IMR-90 (cell line): ENCODE data around the gene APOC1. TPM values are rescaled to one million over a fixed set of nuclear protein-coding genes. Genes with fewer than 3 reads are reported as not detected.

ENCODE experiments used
- ATAC-seq: fragments of 200-7000 bp; cut with Tn5 transposase; 2 replicates; pipeline ENCODE4 v1.9.1; 2020; ENCODE audit warnings: low read depth, mild to moderate bottlenecking, moderate library complexity
- BruUV-seq: library from RNA; stranded (reverse); fragments of 400-500 nt; replicated peaks from 2 replicates; lab custom pipeline; 2021; lab: Mats Ljungman, UMichigan
- CTCF ChIA-PET: fragments of 300-600 bp; formaldehyde crosslinking; extraction: SDS; loops from one replicate; lab custom pipeline; 2021; ENCODE audit warnings: antibody characterized with exemption; lab: Yijun Ruan, JAX
- POLR2A ChIA-PET: fragments of 300-600 bp; sonication (Branson Sonifier 250); formaldehyde crosslinking; loops from one replicate; lab custom pipeline; 2022; ENCODE audit warnings: antibody characterized with exemption; ENCODE audit not compliant: unreplicated experiment; lab: Charles Lee
- DNase-seq: peaks from one replicate; pipeline ENCODE4 v3.0.0; 2013
- H2AFZ ChIP-seq: replicated peaks from 2 replicates; pipeline ENCODE3; 2013; ENCODE audit warnings: low read length, mild to moderate bottlenecking; ENCODE audit not compliant: poor library complexity
- H2AK5ac ChIP-seq: 2 replicates; pipeline ENCODE4 v1.6.1; 2013; ENCODE audit warnings: low read depth, low read length, inconsistent platforms
- H2AK9ac ChIP-seq: replicated peaks from 2 replicates; pipeline ENCODE3; 2013; ENCODE audit warnings: mild to moderate bottlenecking, low read depth, low read length, moderate library complexity; ENCODE audit not compliant: poor library complexity
- H2BK120ac ChIP-seq: 2 replicates; pipeline ENCODE4 v1.6.1; 2013; ENCODE audit warnings: low read depth, low read length, inconsistent platforms
- H2BK15ac ChIP-seq: 3 replicates; pipeline ENCODE4 v1.6.1; 2013; ENCODE audit warnings: low read depth, low read length, inconsistent platforms
- H2BK20ac ChIP-seq: 2 replicates; pipeline ENCODE4 v1.6.1; 2013; ENCODE audit warnings: low read depth, mild to moderate bottlenecking, inconsistent platforms, low read length, moderate library complexity
- H2BK5ac ChIP-seq: 2 replicates; pipeline ENCODE4 v1.6.1; 2013; ENCODE audit warnings: mild to moderate bottlenecking, low read depth, low read length, inconsistent platforms; ENCODE audit not compliant: poor library complexity, severe bottlenecking
- H3K14ac ChIP-seq: replicated peaks from 2 replicates; pipeline ENCODE4 v1.6.1; 2013; ENCODE audit warnings: low read depth, low read length, inconsistent platforms
- H3K18ac ChIP-seq: 2 replicates; pipeline ENCODE4 v1.6.1; 2013; ENCODE audit warnings: low read depth, low read length, control low read depth
- H3K23ac ChIP-seq: 2 replicates; pipeline ENCODE4 v1.6.1; 2013; ENCODE audit warnings: low read depth, low read length, inconsistent platforms
- H3K27ac ChIP-seq: 2 replicates; pipeline ENCODE4 v1.5.1; 2013; ENCODE audit warnings: mild to moderate bottlenecking, control low read depth, low read length; ENCODE audit not compliant: insufficient read depth
- H3K27me3 ChIP-seq: 2 replicates; pipeline ENCODE4 v1.6.1; 2013; ENCODE audit warnings: low read length; ENCODE audit not compliant: control insufficient read depth, insufficient read depth
- H3K36me3 ChIP-seq: 2 replicates; pipeline ENCODE4 v1.6.1; 2013; ENCODE audit warnings: low read length, mixed read lengths; ENCODE audit not compliant: control insufficient read depth, insufficient read depth
- H3K4ac ChIP-seq: 2 replicates; pipeline ENCODE4 v1.6.1; 2013; ENCODE audit warnings: low read depth, low read length, inconsistent platforms
- H3K4me1 ChIP-seq: 2 replicates; pipeline ENCODE4 v1.6.1; 2013; ENCODE audit warnings: low read length, mixed read lengths; ENCODE audit not compliant: control insufficient read depth, insufficient read depth
- H3K4me2 ChIP-seq: 2 replicates; pipeline ENCODE4 v1.6.1; 2013; ENCODE audit warnings: low read depth, mild to moderate bottlenecking, control low read depth, low read length, moderate library complexity
- H3K4me3 ChIP-seq: 2 replicates; pipeline ENCODE4 v1.5.1; 2013; ENCODE audit warnings: low read depth, mild to moderate bottlenecking, control low read depth, low read length, moderate library complexity; ENCODE audit not compliant: insufficient read depth
- H3K56ac ChIP-seq: 2 replicates; pipeline ENCODE4 v1.6.1; 2013; ENCODE audit warnings: low read length, inconsistent platforms; ENCODE audit not compliant: insufficient read depth; ENCODE audit errors: extremely low read depth
- H3K79me1 ChIP-seq, 2 experiments: 2 replicates each; pipeline ENCODE4 v1.6.1; 2013; ENCODE audit warnings: low read length in 2 of 2, inconsistent platforms in 1 of 2, low read depth in 1 of 2
- H3K9ac ChIP-seq: 2 replicates; pipeline ENCODE4 v1.6.1; 2013; ENCODE audit warnings: low read depth, low read length, control low read depth
- H3K9me1 ChIP-seq: 2 replicates; pipeline ENCODE4 v1.6.1; 2013; ENCODE audit warnings: low read length, inconsistent platforms; ENCODE audit not compliant: insufficient read depth
- H3K9me3 ChIP-seq: 2 replicates; pipeline ENCODE4 v1.6.1; 2013; ENCODE audit warnings: low read length; ENCODE audit not compliant: control insufficient read depth, insufficient read depth
- H4K20me1 ChIP-seq: 2 replicates; pipeline ENCODE4 v1.6.1; 2013; ENCODE audit warnings: low read length, inconsistent platforms; ENCODE audit not compliant: insufficient read depth
- H4K5ac ChIP-seq: 2 replicates; pipeline ENCODE4 v1.6.1; 2013; ENCODE audit warnings: mild to moderate bottlenecking, low read depth, low read length, control low read depth
- H4K8ac ChIP-seq, 2 experiments: 2 replicates each; pipeline ENCODE4 v1.6.1; 2013; ENCODE audit warnings: low read depth in 2 of 2, low read length in 2 of 2, control low read depth in 1 of 2, inconsistent platforms in 1 of 2
- H4K91ac ChIP-seq: 2 replicates; pipeline ENCODE4 v1.6.1; 2013; ENCODE audit warnings: low read depth, low read length, inconsistent platforms; ENCODE audit not compliant: insufficient read depth
- CTCF ChIP-seq: conservative IDR thresholded peaks from 2 replicates; pipeline ENCODE4 v1.5.1; 2012; ENCODE audit warnings: mild to moderate bottlenecking, low read depth, low read length, improper control_type of control experiment
- RAD21 ChIP-seq: IDR thresholded peaks from 2 replicates; pipeline ENCODE4 v1.6.1; 2012; ENCODE audit warnings: low read length, improper control_type of control experiment
- RFX5 ChIP-seq: IDR thresholded peaks from 2 replicates; pipeline ENCODE4 v1.8.0; 2012; ENCODE audit warnings: low read depth, mild to moderate bottlenecking, low read length, moderate library complexity
- WGBS, 2 experiments: methylation state at CpG; one replicate each; pipeline versions ENCODE4 v1.1.5 to v1.1.7; 2013; ENCODE audit warnings: missing lambda C conversion rate in 2 of 2; ENCODE audit not compliant: insufficient read length in 1 of 2; ENCODE audit errors: extremely low coverage in 2 of 2; 5-methylcytosine and 5-hydroxymethylcytosine counted together
- dilution Hi-C: fragments of 300-500 bp; cut with HindIII; formaldehyde crosslinking; loops from one replicate; pipeline ENCODE4 v1.14.3; 2018; ENCODE audit warnings: low sequenced_read_pairs; ENCODE audit not compliant: unreplicated experiment
- in situ Hi-C: fragments of 300-500 bp; cut with MboI; formaldehyde crosslinking; loops from 3 replicates; pipeline ENCODE4 v1.14.3; 2019; ENCODE audit warnings: low sequenced_read_pairs, inconsistent platforms, mixed read lengths
- intact Hi-C: fragments of 100-400 bp; cut with micrococcal nuclease; formaldehyde crosslinking; loops from 2 replicates; pipeline ENCODE4 v1.10.0; 2022
- polyA plus RNA-seq, 3 experiments: library from polyadenylated mRNA; depleted of rRNA; stranded (reverse); fragments of >200 nt; gene quantifications; 2 replicates each; pipeline ENCODE4 v1.2.3, GENCODE V29; 2012; ENCODE audit warnings: low replicate concordance in 1 of 3
- total RNA-seq: library from RNA; depleted of rRNA; stranded (reverse); fragments of >200 nt; gene quantifications from 2 replicates; pipeline ENCODE4 v1.2.3, GENCODE V29; 2012

The APOC1 gene
- total and polyA plus RNA-seq, 2 of the 4 experiments (the other 2 are of a cell fraction), result 1.1 TPM; not detected in 1

- H2BK120ac ChIP-seq, result peak overlapping the region; percentile 21; the same call in 1 of the 2 replicates
- no peak overlapping the region for H3K4me3 ChIP-seq
- no peak overlapping the region for H4K91ac ChIP-seq
- no peak overlapping the region for H3K14ac ChIP-seq
- ChIA-PET CTCF (no interaction called here), POLR2A (no interaction called here)
- H2AK9ac ChIP-seq, result no peak overlapping the region
- peak; percentile 38 for ATAC-seq
- H3K9me1 ChIP-seq, result peaks cover 9% of the 10 kb centered on the region
- no peak overlapping the region for H2AFZ ChIP-seq
- H3K36me3 ChIP-seq, result peaks cover 42% of the 10 kb centered on the region
- H3K79me1 ChIP-seq, result peaks cover 8 to 29% of the 10 kb centered on the region in 2 experiments; a peak in 3 of 4 replicates
- no peak overlapping the region for H2BK20ac ChIP-seq
- no peak overlapping the region for H3K23ac ChIP-seq
- H3K27me3 ChIP-seq, result no peaks in the 10 kb centered on the region
- H2AK5ac ChIP-seq, result peak overlapping the region; percentile 80; the same call in 1 of the 2 replicates
- BruUV-seq, result no TSS peak
- TF ChIP-seq CTCF, result no peak
- TF ChIP-seq RFX5, result no peak
- no peak for TF ChIP-seq RAD21
- no peak overlapping the region for H3K18ac ChIP-seq
- no peak overlapping the region for H3K4me2 ChIP-seq
- no peak overlapping the region for H4K5ac ChIP-seq
- in situ Hi-C loops (no loop called here), dilution Hi-C loops (no loop called here), intact Hi-C loops (no loop called here)
- 0 out of 2 replicates have a peak overlapping the region, but pooled peaks have one; percentile 4 for H3K27ac ChIP-seq
- DNase-seq, result no peak
- H3K56ac ChIP-seq, result no peak overlapping the region
- no peaks in the 10 kb centered on the region for H3K9me3 ChIP-seq
- no peaks in the 10 kb centered on the region for H4K20me1 ChIP-seq
- no peak overlapping the region for H3K9ac ChIP-seq
- no peak overlapping the region; the same call in 2 of the 3 replicates for H2BK15ac ChIP-seq
- WGBS, 2 experiments, result no CpG with 5 or more reads among the region's 4 CpGs
- H3K4me1 ChIP-seq, result 0 out of 2 replicates have a peak, but pooled peaks cover 1% of the 10 kb centered on the region
- H3K4ac ChIP-seq, result peak overlapping the region; percentile 64
- no peak overlapping the region for H2BK5ac ChIP-seq
- H4K8ac ChIP-seq, result no peak overlapping the region
Observed at GRCh38 chr19:44884566-44884965, 29.8 kb upstream of the APOC1 start.
